PC-9 (cell line): ENCODE data around the gene SUCO. TPM values are rescaled to one million over a fixed set of nuclear protein-coding genes. Genes with fewer than 3 reads are reported as not detected.

Source experiments
- BruUV-seq: library from RNA; stranded (reverse); fragments of 400-500 nt; replicated peaks from 2 replicates; lab custom pipeline; 2021; lab: Mats Ljungman, UMichigan
- CTCF ChIA-PET: fragments of 300-600 bp; sonication (Branson Sonifier 250); formaldehyde crosslinking; loops from one replicate; lab custom pipeline; 2022; ENCODE audit warnings: antibody characterized with exemption; lab: Charles Lee
- POLR2A ChIA-PET: fragments of 300-600 bp; sonication (Branson Sonifier 250); formaldehyde crosslinking; loops from one replicate; lab custom pipeline; 2022; ENCODE audit warnings: antibody characterized with exemption; ENCODE audit not compliant: unreplicated experiment; lab: Charles Lee
- DNase-seq, 2 experiments: peaks; one replicate each; pipeline versions ENCODE4 v3.0.0 to v3.0.0-alpha.2; 2015 to 2022; ENCODE audit warnings: mixed read lengths in 1 of 2
- H2AFZ ChIP-seq: fragments of 200-600 bp; sonication (generic); 2 replicates; pipeline ENCODE4 v1.8.1; 2017; ENCODE audit warnings: antibody characterized with exemption
- H3F3A ChIP-seq: fragments of 200-600 bp; sonication (generic); 2 replicates; pipeline ENCODE4 v1.8.1; 2017; ENCODE audit warnings: antibody characterized with exemption, mild to moderate bottlenecking, low read depth; ENCODE audit not compliant: insufficient read depth
- H3K27ac ChIP-seq: fragments of 200-600 bp; sonication (generic); 2 replicates; pipeline ENCODE4 v1.6.1; 2016; ENCODE audit warnings: mixed run types
- H3K27me3 ChIP-seq: fragments of 200-600 bp; sonication (generic); 2 replicates; pipeline ENCODE4 v1.6.1; 2016; ENCODE audit warnings: low read depth, mixed run types; ENCODE audit not compliant: insufficient read depth
- H3K36me3 ChIP-seq: fragments of 200-600 bp; sonication (generic); 2 replicates; pipeline ENCODE4 v1.6.1; 2016; ENCODE audit warnings: low read depth, mixed run types
- H3K4me1 ChIP-seq: fragments of 200-600 bp; sonication (generic); replicated peaks from 2 replicates; pipeline ENCODE4 v1.6.1; 2016; ENCODE audit warnings: mixed run types; ENCODE audit not compliant: insufficient read depth
- H3K4me2 ChIP-seq: fragments of 200-600 bp; sonication (generic); 2 replicates; pipeline ENCODE4 v1.6.1; 2017; ENCODE audit warnings: mixed run types
- H3K4me3 ChIP-seq: fragments of 200-600 bp; sonication (generic); 2 replicates; pipeline ENCODE4 v1.6.1; 2016; ENCODE audit warnings: mixed run types
- H3K79me2 ChIP-seq: fragments of 200-600 bp; sonication (generic); 2 replicates; pipeline ENCODE4 v1.6.1; 2017; ENCODE audit warnings: low read depth, mixed run types
- H3K9me2 ChIP-seq: fragments of 200-600 bp; sonication (generic); 2 replicates; pipeline ENCODE4 v1.8.1; 2017; ENCODE audit warnings: mild to moderate bottlenecking; ENCODE audit not compliant: insufficient read depth
- H3K9me3 ChIP-seq: fragments of 200-600 bp; sonication (generic); 2 replicates; pipeline ENCODE4 v1.8.1; 2016; ENCODE audit warnings: low read depth; ENCODE audit not compliant: insufficient read depth
- H4K20me1 ChIP-seq: fragments of 200-600 bp; sonication (generic); 2 replicates; pipeline ENCODE4 v1.8.1; 2017; ENCODE audit not compliant: insufficient read depth
- EZH2 ChIP-seq: fragments of 200-600 bp; sonication (generic); IDR thresholded peaks from 2 replicates; pipeline ENCODE4 v1.8.0; 2017; ENCODE audit warnings: antibody characterized with exemption, low read depth
- intact Hi-C: fragments of 100-400 bp; cut with micrococcal nuclease; formaldehyde crosslinking; loops from one replicate; pipeline ENCODE4 v1.10.0; 2022; ENCODE audit not compliant: unreplicated experiment
- total RNA-seq: library from RNA; stranded (reverse); gene quantifications from 2 replicates; pipeline ENCODE4 v1.2.3, GENCODE V29; 2021
- TF ChIP-seq, protein P1 (sequence below): fragments of 200-600 bp; sonication (generic); conservative IDR thresholded peaks from 2 replicates; pipeline ENCODE4 v1.6.1; 2017; ENCODE audit warnings: mixed run types, antibody characterized with exemption, mild to moderate bottlenecking, moderate library complexity

SUCO gene
- total RNA-seq, 1 experiment from 2014 or later = 34.0 TPM

GRCh38 chr1:172497230-172497629 is 35.7 kb upstream of the SUCO start:
- intact Hi-C loops = loop anchor here (1.0 kb wide), 4 partner anchors 19 to 142 kb away; no protein-coding TSS in a partner anchor
- POLR2A ChIA-PET = interaction anchor here (0.6 to 1.2 kb wide), 2 partner anchors 35 to 105 kb away, joined by 9 read pairs; partner anchors contain the start of gene SUCO

DNA sequence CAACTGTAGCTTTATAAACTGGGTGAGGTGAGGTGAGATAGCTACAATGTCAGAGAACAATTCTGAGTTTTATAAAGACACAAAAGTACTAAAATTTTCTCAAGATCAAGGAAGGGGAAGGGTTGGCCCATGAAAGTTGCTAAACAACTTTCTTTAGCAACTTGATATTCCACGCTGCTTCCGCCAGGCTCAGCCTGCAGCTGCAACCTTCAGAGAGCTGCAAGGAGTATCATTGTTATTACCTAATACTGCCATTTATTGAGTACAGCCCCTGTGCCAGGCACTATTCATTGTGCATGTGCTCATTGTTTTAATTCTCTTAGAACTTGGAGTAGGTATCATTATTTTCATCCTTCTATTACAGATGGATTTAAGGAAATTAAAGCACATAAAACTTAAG is 34.1 kb upstream of the SUCO start:
- Histone ChIP-seq H4K20me1 (no peaks in the 10 kb centered on the region), H3K27ac (peak overlapping the region; percentile 41), H3K27me3 (no peaks in the 10 kb centered on the region), H3K9me2 (no peaks in the 10 kb centered on the region), H2AFZ (no peak overlapping the region), H3K36me3 (no peaks in the 10 kb centered on the region), H3K4me1 (peaks cover 35% of the 10 kb centered on the region), H3K4me3 (no peak overlapping the region), H3K79me2 (no peaks in the 10 kb centered on the region), H3F3A (peaks cover 26% of the 10 kb centered on the region), H3K4me2 (peak overlapping the region; percentile 24; the same call in 1 of the 2 replicates), H3K9me3 (no peaks in the 10 kb centered on the region)
- ChIA-PET POLR2A (no interaction called here), CTCF (interaction anchor here (0.6 kb wide), 1 partner anchor 176 kb away, joined by 34 read pairs; no protein-coding TSS in a partner anchor)
- DNase-seq = peak in 1 of 2 experiments; percentile 20
- no peak for TF ChIP-seq EZH2
- TF ChIP-seq, protein P1, sequence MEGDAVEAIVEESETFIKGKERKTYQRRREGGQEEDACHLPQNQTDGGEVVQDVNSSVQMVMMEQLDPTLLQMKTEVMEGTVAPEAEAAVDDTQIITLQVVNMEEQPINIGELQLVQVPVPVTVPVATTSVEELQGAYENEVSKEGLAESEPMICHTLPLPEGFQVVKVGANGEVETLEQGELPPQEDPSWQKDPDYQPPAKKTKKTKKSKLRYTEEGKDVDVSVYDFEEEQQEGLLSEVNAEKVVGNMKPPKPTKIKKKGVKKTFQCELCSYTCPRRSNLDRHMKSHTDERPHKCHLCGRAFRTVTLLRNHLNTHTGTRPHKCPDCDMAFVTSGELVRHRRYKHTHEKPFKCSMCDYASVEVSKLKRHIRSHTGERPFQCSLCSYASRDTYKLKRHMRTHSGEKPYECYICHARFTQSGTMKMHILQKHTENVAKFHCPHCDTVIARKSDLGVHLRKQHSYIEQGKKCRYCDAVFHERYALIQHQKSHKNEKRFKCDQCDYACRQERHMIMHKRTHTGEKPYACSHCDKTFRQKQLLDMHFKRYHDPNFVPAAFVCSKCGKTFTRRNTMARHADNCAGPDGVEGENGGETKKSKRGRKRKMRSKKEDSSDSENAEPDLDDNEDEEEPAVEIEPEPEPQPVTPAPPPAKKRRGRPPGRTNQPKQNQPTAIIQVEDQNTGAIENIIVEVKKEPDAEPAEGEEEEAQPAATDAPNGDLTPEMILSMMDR = no peak
- intact Hi-C loops = no loop called here
- BruUV-seq = no TSS peak

More at GRCh38 chr1:172497230-172497629, 35.7 kb upstream of the SUCO start:
- Histone ChIP-seq H3K4me2 (peak overlapping the region; percentile 17), H3K36me3 (no peaks in the 10 kb centered on the region), H3K4me3 (no peak overlapping the region), H4K20me1 (no peaks in the 10 kb centered on the region), H3K27ac (no peak overlapping the region), H3K79me2 (no peaks in the 10 kb centered on the region), H3K27me3 (no peaks in the 10 kb centered on the region), H3K9me3 (no peaks in the 10 kb centered on the region), H3K9me2 (no peaks in the 10 kb centered on the region), H3F3A (peaks cover 26% of the 10 kb centered on the region), H3K4me1 (peaks cover 35% of the 10 kb centered on the region), H2AFZ (no peak overlapping the region)
- BruUV-seq = no TSS peak
- peak; percentile 63 to 83 for DNase-seq
- CTCF ChIA-PET = interaction anchor here (0.6 kb wide), 1 partner anchor 653 kb away, joined by 3 read pairs; no protein-coding TSS in a partner anchor
- TF ChIP-seq, protein P1 = no peak
- TF ChIP-seq EZH2 = no peak

- Histone ChIP-seq H3K27ac (peak overlapping the region; percentile 41), H3K4me3 (no peak overlapping the region), H3K36me3 (no peaks in the 10 kb centered on the region), H3K27me3 (no peaks in the 10 kb centered on the region), H3K79me2 (no peaks in the 10 kb centered on the region), H3K9me3 (no peaks in the 10 kb centered on the region), H3K9me2 (no peaks in the 10 kb centered on the region), H3F3A (peaks cover 26% of the 10 kb centered on the region), H2AFZ (no peak overlapping the region), H4K20me1 (no peaks in the 10 kb centered on the region), H3K4me2 (peak overlapping the region; percentile 24), H3K4me1 (peaks cover 35% of the 10 kb centered on the region)
- ChIA-PET POLR2A (interaction anchor here (0.6 kb wide), 1 partner anchor 50 kb away, joined by 4 read pairs; no protein-coding TSS in a partner anchor), CTCF (interaction anchor here (0.9 kb wide), 1 partner anchor 139 kb away, joined by 3 read pairs; no protein-coding TSS in a partner anchor)
- peak; percentile 63 to 88 for DNase-seq
- no TSS peak for BruUV-seq
- no peak for TF ChIP-seq EZH2
- intact Hi-C loops = no loop called here
Observed at GRCh38 chr1:172499636-172500141, 33.3 kb upstream of the SUCO start.
